Stomach (tissue), 4 donors: ENCODE data around the gene DOCK2.

Experiments
- EP300 ChIP-seq: sonication (generic); formaldehyde crosslinking; IDR thresholded peaks from one replicate; pipeline ENCODE4 v1.6.1; 2017; ENCODE audit warnings: antibody characterized with exemption
- POLR2A ChIP-seq, 4 donors: fragments of 450-650 bp; IDR thresholded peaks; one replicate each; pipeline ENCODE4 v1.6.1; 2016; ENCODE audit warnings: antibody characterized with exemption in 4 of 4, control low read depth in 2 of 4, mild to moderate bottlenecking in 1 of 4, moderate library complexity in 1 of 4
- POLR2AphosphoS5 ChIP-seq, 3 donors: sonication (generic); formaldehyde crosslinking; IDR thresholded peaks; one replicate each; pipeline ENCODE4 v1.6.1; 2016; ENCODE audit warnings: antibody characterized with exemption in 3 of 3
- TF ChIP-seq, protein P1 (sequence below), 7 experiments: fragments of 450-650 bp in 4 of 7; fragments of 200-600 bp in 3 of 7; sonication (generic) in 3 of 7; IDR thresholded peaks; one replicate each; pipeline ENCODE4 v1.5.1; 2016 to 2019; ENCODE audit warnings: antibody characterized with exemption in 7 of 7, control low read depth in 2 of 7, mild to moderate bottlenecking in 1 of 7

DNA sequence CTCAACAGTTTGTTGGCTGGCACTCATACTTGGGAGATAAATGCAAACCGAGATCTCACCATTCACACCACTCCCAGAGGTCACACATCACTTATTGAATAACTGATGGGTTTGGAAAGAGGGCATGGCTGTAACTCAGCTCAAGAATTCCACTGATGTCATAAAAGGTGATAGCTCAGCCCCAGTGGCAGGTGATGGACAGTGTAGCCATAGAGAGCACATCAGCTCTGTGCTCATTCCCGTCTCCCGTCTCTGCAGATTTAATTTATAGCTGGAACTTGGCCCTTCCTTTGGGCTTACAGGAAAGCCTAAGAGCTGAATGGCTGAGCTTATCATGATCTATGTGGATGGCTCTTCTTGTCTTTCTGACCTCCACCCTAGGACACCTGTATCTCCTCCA is 283.4 kb downstream of the DOCK2 start:
- TF ChIP-seq, protein P1, sequence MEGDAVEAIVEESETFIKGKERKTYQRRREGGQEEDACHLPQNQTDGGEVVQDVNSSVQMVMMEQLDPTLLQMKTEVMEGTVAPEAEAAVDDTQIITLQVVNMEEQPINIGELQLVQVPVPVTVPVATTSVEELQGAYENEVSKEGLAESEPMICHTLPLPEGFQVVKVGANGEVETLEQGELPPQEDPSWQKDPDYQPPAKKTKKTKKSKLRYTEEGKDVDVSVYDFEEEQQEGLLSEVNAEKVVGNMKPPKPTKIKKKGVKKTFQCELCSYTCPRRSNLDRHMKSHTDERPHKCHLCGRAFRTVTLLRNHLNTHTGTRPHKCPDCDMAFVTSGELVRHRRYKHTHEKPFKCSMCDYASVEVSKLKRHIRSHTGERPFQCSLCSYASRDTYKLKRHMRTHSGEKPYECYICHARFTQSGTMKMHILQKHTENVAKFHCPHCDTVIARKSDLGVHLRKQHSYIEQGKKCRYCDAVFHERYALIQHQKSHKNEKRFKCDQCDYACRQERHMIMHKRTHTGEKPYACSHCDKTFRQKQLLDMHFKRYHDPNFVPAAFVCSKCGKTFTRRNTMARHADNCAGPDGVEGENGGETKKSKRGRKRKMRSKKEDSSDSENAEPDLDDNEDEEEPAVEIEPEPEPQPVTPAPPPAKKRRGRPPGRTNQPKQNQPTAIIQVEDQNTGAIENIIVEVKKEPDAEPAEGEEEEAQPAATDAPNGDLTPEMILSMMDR (IDR thresholded peaks at IDR 0.05) = no peak
- no peak for TF ChIP-seq EP300
- TF ChIP-seq POLR2AphosphoS5 (IDR thresholded peaks at IDR 0.05) = no peak
- TF ChIP-seq POLR2A (IDR thresholded peaks at IDR 0.05) = no peak
